NCI-H82 treated with DMSO at 0.1 percent for 48 hours (cell line): ENCODE measurements around the gene PRKAR1B.

Experiments
- DNase-seq: peaks from one replicate; lab custom pipeline; 2025; ENCODE audit not compliant: unreplicated experiment; lab: John Stamatoyannopoulos, UW

The PRKAR1B gene

GRCh38 chr7:594212-594913, 132.7 kb downstream of the PRKAR1B start:
- no peak for DNase-seq

GRCh38 chr7:593324-594115, 133.6 kb downstream of the PRKAR1B start:
- DNase-seq, result no peak

GRCh38 chr7:591856-592628, 135.0 kb downstream of the PRKAR1B start:
- DNase-seq, result no peak

GRCh38 chr7:590731-591551, 136.1 kb downstream of the PRKAR1B start:
- DNase-seq, result no peak

- no peak for DNase-seq
These were observed 137.1 kb downstream of the PRKAR1B start for GRCh38 chr7:589781-590575.

GRCh38 chr7:587767-588166, 139.3 kb downstream of the PRKAR1B start:
- DNase-seq, result no peak

- DNase-seq, result no peak
These were observed 140.6 kb downstream of the PRKAR1B start for GRCh38 chr7:586494-586893.

GRCh38 chr7:585873-586272, 141.2 kb downstream of the PRKAR1B start:
- no peak for DNase-seq

- DNase-seq, result no peak
These were observed 141.8 kb downstream of the PRKAR1B start for GRCh38 chr7:585229-585711.

GRCh38 chr7:584820-585219, 142.3 kb downstream of the PRKAR1B start:
- no peak for DNase-seq

GRCh38 chr7:584122-584465, 143.0 kb downstream of the PRKAR1B start:
- DNase-seq, result no peak

- DNase-seq, result no peak
These were observed 143.5 kb downstream of the PRKAR1B start for GRCh38 chr7:583410-584121.

- DNase-seq, result no peak
These were observed 144.2 kb downstream of the PRKAR1B start for GRCh38 chr7:582931-583330.

GRCh38 chr7:582081-582835, 144.8 kb downstream of the PRKAR1B start:
- no peak for DNase-seq

GRCh38 chr7:578386-578785, 148.7 kb downstream of the PRKAR1B start:
- no peak for DNase-seq

GRCh38 chr7:577741-578370, 149.2 kb downstream of the PRKAR1B start:
- no peak for DNase-seq

- DNase-seq, result no peak
These were observed 149.8 kb downstream of the PRKAR1B start for GRCh38 chr7:577278-577665.
